HL-60/S4 (cell line): ENCODE data around the gene PTGDS.

ENCODE experiments used
- in situ Hi-C: fragments of 300-500 bp; cut with MboI; formaldehyde crosslinking; loops from 2 replicates; pipeline ENCODE4 v1.14.3; 2022; ENCODE audit warnings: low sequenced_read_pairs

Gene PTGDS

DNA sequence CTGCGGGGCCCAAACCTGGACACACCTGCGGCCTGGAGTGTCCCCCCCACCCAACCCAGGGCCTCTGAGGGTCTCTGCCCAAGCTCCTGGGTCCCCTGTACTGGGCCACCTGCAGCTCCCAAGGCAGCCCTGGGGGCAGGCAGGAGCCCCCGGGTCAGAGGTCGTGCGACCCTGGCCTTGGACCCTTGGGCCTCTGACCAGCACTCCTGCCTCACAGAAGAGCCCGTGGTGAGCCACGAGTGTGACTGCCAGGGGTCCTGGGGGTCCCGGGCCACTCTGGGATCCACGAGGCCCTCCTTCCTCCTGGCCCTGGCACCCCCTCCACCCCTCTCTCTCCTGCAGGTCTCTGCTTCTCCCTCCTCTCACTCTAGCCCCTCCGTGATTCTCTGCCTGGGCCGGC, 5.0 kb upstream of the PTGDS start:
- in situ Hi-C loops: no loop called here

DNA sequence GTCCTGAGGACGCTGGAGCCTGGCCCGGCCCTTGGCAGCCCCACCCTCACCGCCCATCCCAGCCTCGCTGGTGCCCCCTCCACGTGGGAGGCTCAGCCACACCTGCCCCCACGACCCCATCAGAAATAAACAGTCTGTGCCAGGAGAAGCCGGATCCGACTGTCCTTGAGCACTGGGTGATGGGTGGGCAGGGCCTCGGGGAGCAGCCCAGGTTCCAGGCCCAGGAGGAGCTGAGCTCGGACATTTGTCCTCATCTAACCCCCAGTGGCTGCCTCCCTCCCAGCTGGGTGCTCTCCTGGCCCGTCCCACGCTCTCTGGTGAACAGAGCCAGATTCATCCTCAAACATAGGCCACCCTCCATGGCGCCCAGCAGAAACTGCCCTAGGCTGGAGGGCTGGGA, 4.6 kb upstream of the PTGDS start:
- in situ Hi-C loops: no loop called here

- in situ Hi-C loops: no loop called here
Measured at GRCh38 chr9:136973618-136974617, 3.4 kb upstream of the PTGDS start.

DNA sequence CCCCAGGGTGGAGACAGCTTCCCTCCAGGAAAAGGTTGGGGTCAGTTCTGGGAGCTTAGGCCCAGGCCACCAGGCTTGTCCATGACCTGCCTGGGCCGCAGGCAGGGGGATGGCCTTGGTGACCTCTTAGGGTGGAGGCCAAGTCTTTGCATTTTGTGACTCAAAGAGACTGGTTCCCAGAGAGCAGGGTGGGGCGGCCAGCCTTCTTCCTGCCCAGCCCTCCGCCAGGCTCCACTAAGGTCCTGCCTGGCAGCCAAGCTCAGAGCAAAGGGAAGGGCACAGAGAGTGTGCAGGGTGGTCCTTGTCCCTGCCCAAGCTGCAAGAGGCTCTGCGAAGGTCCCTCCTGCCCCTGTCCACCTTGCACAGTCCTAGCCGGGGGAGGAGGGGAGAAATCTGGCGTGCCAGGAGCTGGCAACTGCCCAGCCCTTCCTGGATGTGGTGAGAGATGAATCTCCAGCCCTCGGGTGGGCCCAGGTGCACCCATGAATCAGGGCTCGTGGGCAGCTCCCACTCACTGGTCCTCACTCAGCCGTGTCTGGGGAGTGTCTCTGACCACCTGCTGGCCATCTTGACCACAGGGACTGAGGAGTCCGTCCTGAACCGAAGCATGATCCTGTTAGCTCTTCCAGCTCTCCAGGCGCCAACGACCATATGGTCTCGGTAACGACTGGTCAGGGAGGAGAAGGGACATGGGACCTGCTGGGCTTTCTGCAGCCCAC, 2.3 kb upstream of the PTGDS start:
- in situ Hi-C loops: no loop called here

DNA sequence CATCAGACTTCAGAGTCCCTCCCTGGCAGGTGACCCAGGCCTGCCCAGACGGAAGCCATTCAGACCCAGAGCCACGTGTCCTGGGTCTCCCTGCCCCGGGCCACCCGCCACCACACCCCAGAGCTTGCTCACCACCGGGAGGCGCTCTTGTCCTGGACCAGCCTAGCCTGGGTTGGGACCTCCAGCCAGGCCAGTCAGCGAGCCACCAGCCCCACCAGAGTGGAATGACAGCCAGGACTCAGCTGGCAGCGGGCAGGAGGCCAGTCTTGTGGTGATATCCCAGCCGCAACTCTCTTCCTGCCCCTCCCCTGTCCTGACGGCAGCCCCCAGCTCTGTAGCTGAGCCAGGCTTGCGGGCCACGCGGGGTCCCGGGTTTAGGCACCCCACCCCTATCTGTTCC, 1.7 kb upstream of the PTGDS start:
- in situ Hi-C loops: no loop called here

DNA sequence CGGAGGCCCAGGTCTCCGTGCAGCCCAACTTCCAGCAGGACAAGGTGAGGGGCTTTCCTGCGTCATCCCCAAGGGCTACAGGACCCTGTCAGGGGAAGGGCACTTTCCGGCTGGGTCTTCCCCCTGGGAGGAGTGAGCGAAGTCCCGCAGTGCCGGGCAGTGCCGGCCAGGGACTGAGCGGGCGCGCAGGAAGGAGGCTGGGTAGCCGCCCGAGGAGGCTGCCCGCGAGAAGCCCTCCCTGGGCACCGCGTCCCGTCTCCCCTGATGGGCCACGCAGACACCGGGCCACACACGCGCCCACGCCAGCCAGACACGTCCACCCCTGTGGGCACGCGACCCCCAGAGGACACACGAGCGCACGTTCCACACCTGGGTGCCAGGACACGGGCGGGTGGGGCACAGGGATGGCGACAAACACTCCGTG, 357 bp downstream of the PTGDS start:
- in situ Hi-C loops: no loop called here

DNA sequence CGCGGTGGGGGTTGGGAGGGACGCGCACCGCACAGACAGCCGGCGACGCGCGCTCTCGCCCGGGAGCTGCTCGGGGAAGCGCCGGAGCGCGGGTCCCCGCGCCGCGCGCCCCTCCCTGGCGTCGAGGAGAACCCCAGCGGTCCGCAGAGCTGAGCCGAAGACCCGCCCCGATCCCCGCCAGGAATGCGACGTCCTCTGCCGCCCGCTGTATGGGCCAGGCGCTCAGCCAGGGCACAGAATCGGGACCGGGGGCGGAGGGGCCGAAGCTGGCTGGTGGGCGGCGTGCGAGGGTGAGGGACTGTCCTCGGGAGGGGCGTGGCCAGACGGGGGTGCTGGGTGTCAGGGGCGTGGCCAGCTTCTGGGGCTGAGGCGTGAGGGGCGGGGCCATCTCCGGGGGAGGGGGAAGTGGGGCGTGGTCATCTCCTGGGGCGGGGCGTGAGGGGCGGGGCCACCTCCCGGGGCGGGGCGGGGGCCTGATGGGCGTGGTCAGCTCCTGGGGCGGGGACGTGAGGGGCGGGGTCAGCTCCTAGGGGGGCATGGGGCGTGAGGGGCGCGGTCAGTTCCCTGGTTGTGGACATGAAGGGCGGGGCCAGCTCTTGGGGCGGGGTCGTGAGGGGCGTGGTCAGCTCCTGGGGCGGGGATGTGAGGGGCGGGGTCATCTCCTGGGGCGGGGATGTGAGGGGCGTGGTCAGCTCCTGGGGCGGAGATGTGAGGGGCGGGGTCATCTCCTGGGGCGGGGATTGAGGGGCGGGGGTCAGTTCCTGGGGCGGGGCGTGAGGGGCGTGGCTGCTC, 965 bp downstream of the PTGDS start:
- in situ Hi-C loops: no loop called here

DNA sequence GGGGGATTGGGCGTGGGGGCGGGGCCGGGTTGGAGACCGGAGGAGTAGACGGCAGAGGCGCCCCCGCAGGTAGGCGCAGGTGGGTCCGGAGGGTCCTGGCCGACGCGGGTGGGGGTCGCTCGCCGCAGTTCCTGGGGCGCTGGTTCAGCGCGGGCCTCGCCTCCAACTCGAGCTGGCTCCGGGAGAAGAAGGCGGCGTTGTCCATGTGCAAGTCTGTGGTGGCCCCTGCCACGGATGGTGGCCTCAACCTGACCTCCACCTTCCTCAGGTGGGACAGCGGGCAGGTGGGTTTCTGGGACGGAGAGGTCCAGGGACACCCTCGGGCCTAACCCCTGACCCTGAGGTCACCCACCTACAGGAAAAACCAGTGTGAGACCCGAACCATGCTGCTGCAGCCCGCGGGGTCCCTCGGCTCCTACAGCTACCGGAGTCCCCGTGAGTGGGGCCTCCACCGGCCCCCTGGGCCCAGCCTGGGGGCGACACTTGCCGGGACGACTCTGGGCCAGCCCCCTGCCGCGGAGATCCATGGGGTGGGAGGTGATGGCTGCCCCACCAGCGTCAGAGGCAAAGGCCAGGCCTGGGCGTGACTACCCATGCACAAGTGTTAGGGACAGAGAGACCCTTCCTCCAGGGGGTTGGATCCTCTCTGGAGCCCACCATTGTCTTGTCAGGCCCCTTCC, 1.7 kb downstream of the PTGDS start:
- in situ Hi-C loops: no loop called here

GRCh38 chr9:136979769-136980587, 2.7 kb downstream of the PTGDS start:
- in situ Hi-C loops: no loop called here

GRCh38 chr9:136980669-136981478, 3.6 kb downstream of the PTGDS start:
- in situ Hi-C loops: no loop called here

GRCh38 chr9:136981588-136982231, 4.4 kb downstream of the PTGDS start:
- in situ Hi-C loops: no loop called here

DNA sequence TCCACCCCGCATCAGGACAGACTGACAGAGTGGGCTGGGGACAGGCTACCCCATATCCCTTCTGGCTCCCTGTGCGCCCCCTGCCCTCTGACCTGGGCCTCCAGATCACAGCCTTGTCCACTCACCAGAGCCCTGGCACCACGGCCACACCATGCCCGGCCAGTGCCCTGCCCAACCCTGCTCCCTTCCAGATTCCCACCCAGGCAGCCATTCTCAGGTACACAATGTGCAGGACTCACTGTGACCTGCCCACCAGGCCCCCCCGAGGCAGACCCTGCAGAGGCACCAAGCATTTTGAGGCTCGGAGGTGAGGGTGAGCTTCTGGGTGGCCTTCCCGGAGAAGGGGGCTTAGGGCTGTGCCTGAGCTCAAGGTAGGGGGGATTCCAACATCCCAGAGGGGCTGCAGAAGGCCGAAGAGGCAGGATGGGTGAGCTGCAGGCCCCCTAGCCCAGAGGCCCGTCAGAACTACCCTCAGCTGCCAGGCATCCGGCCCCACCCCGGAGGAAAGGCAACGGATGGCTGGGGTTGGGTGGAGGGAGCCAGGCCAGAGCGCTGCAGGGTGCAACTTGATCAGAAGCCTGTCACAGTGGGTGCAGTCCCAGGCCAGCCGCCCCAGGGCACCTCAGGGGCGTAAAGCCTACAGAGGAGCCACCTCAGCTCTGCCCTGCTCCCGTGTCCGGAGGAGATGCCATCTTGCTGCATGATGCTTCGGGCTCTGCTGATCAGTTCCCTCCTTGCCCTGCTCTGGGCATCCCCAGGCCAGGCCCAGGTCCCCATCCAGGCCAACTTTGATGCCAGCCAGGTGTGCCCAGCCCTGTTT, 5.1 kb downstream of the PTGDS start, which contains the start of gene LCNL1:
LCNL1 (plus strand) TSS at position 762 of the 820 bp plus-strand sequence. CDS start 594 bp downstream, outside the sequence.
- in situ Hi-C loops: no loop called here

GRCh38 chr9:136983167-136983566, 5.9 kb downstream of the PTGDS start:
- in situ Hi-C loops: no loop called here

DNA sequence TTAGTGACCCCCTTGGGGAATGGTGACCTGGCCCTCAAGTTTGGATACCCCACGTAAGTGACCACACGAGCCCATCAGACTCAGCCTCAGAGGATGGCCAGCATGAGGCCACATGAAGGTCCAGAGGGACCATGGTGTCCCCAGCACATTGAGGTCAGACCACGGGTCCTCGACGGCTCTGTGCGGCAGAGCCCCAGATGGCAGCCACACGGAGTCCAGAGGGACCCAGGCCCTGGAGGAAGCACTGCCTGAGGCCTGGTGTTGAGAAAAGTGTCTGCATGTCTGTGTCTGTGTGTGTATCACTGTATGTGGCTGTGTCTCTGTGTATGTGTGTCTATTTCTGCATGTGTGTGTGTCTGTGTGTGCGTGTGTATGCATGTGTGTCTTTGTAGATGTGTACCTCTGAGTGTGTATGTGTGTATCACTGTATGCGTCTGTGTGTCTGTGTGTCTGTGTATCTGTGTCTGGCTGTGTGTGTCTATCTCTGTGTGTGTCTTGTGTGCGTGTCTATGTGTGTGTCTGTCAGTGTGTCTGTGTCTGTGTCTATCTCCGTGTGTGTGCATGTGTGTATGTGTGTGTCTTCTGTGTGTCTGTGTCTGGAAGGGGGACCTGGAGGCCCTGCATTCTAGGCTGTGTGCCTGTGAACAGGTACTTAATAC, 6.5 kb downstream of the PTGDS start:
- in situ Hi-C loops: no loop called here

DNA sequence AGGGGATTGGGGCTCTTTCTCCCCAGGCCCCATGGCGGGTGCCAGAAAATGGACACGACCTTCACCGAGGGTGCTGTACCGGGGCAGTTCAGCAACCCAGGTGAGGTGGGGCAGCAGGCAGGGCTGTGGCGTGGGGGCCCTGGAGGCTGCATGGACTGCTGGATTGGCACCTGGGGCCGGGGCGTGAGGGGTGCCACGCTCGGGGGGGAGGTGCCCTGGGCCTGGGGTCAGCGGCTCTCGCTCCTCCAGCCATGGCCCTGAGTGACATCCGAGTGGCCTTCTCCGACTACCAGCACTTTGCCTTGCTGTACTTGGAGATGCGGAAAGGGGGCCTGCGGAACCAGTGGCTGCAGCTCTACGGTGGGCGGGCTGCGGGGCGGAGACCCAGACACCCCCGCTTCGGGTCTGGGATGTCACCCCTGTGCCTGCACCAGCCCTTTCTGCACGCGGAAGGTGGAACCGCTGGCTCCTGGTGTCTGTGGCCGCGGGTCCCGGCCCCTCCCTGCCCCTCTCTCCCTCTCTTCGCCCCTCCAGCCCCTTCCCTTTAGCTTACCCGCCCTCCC, 7.2 kb downstream of the PTGDS start:
- in situ Hi-C loops: no loop called here

DNA sequence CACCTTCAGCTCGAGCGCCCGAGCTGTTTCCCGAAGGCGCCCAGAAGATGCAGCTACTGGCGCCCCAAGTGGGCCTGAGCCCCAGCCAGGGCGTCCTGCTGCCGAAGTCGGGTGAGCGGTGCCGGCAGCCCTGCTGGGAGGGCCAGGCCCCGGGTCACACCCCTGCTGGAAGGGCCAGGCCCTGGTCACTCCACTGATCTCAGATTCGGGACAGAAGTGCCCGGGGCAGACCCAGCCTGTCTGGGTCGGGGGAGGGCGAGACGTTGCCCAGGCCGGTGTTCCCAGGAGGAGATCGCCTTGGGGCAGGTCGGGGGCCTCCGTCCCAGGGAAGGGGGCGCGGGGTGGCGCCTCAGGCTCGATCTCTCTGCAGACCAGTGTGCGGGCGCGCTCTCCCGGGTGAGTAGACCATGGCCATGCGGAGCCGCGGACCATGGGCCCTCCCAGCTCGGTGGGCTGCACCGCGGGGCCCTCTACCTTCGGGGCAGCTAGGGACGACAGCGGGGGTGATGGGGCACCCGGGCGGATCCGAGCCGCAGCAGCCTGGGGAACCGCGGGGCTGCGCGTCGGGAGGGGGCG, 7.8 kb downstream of the PTGDS start:
- in situ Hi-C loops: no loop called here
